Measurements from ENCODE around the gene COL9A2.

GRCh38 chr1:40350391-40350790, 33.3 kb upstream of the COL9A2 start:
- no peak for TF ChIP-seq POLR2A (IDR thresholded peaks at IDR 0.05)
- no peak for TF ChIP-seq CTCF (IDR thresholded peaks at IDR 0.05)
- TF ChIP-seq POLR2AphosphoS5 (IDR thresholded peaks at IDR 0.05) = no peak
- no peak for TF ChIP-seq EP300 (IDR thresholded peaks at IDR 0.05)

All from suprapubic skin (tissue), 4 donors.